SK-N-SH (cell line): ENCODE data around the gene IRGC. TPM values are rescaled to one million over a fixed set of nuclear protein-coding genes. Genes with fewer than 3 reads are reported as not detected.

Experiments used
- CTCF ChIA-PET: fragments of 300-600, 350-600 bp; formaldehyde crosslinking; extraction: SDS; loops from one replicate; lab custom pipeline; 2021; lab: Yijun Ruan, JAX
- POLR2A ChIA-PET: fragments of 350-600 bp; sonication (Branson Sonifier 250); formaldehyde crosslinking; extraction: SDS; loops from one replicate; lab custom pipeline; 2020; ENCODE audit warnings: antibody characterized with exemption, inconsistent platforms; lab: Yijun Ruan, JAX
- DNase-seq: peaks from one replicate; pipeline ENCODE4 v3.0.0; 2012
- H2AFZ ChIP-seq: fragments of 200-600 bp; sonication (generic); 2 replicates; pipeline ENCODE4 v1.8.1; 2016; ENCODE audit warnings: antibody characterized with exemption, mild to moderate bottlenecking, low read depth
- H3F3A ChIP-seq: fragments of 200-600 bp; sonication (generic); replicated peaks from 2 replicates; pipeline ENCODE3; 2016; ENCODE audit warnings: antibody characterized with exemption, mild to moderate bottlenecking; ENCODE audit not compliant: insufficient read depth
- H3K27ac ChIP-seq, 2 experiments: fragments of 200-500 bp in 1 of 2; fragments of 200-600 bp in 1 of 2; sonication (Bioruptor generic) in 1 of 2; sonication (generic), shearing (Covaris generic) in 1 of 2; 2 replicates each; pipeline versions ENCODE4 v1.5.1 to v1.6.1; 2014 to 2016; ENCODE audit warnings: low read depth in 2 of 2, inconsistent platforms in 1 of 2, low read length in 1 of 2, mild to moderate bottlenecking in 1 of 2, mixed read lengths in 1 of 2
- H3K27me3 ChIP-seq: fragments of 200-600 bp; sonication (generic), shearing (Covaris generic); 2 replicates; pipeline ENCODE4 v1.6.1; 2016; ENCODE audit warnings: mixed run types; ENCODE audit not compliant: insufficient read depth
- H3K36me3 ChIP-seq, 2 experiments: fragments of 200-500 bp in 1 of 2; fragments of 200-600 bp in 1 of 2; sonication (Bioruptor generic) in 1 of 2; sonication (generic) in 1 of 2; replicated peaks in 1 of 2; 2 replicates each; pipeline versions ENCODE3 to v1.5.1; 2014 to 2016; ENCODE audit warnings: low read length in 1 of 2, mild to moderate bottlenecking in 1 of 2; ENCODE audit not compliant: insufficient read depth in 2 of 2, control insufficient read depth in 1 of 2
- H3K4me1 ChIP-seq, 2 experiments: fragments of 200-500 bp in 1 of 2; fragments of 200-600 bp in 1 of 2; sonication (Bioruptor generic) in 1 of 2; sonication (generic), shearing (Covaris generic) in 1 of 2; 2 replicates each; pipeline versions ENCODE4 v1.5.1 to v1.6.1; 2014 to 2016; ENCODE audit warnings: low read depth in 1 of 2, low read length in 1 of 2, mixed run types in 1 of 2; ENCODE audit not compliant: insufficient read depth in 2 of 2, control insufficient read depth in 1 of 2
- H3K4me2 ChIP-seq: fragments of 200-600 bp; sonication (generic), shearing (Covaris generic); 2 replicates; pipeline ENCODE4 v1.6.1; 2017; ENCODE audit warnings: mixed run types
- H3K4me3 ChIP-seq, 2 experiments: fragments of 200-500 bp in 1 of 2; fragments of 200-600 bp in 1 of 2; sonication (Bioruptor generic) in 1 of 2; sonication (generic), shearing (Covaris generic) in 1 of 2; 2 replicates each; pipeline versions ENCODE4 v1.5.1 to v1.8.1; 2014 to 2016; ENCODE audit warnings: low read depth in 2 of 2, inconsistent platforms in 1 of 2, low read length in 1 of 2, mild to moderate bottlenecking in 1 of 2, mixed read lengths in 1 of 2, moderate library complexity in 1 of 2
- H3K79me2 ChIP-seq: fragments of 200-600 bp; sonication (generic); 2 replicates; pipeline ENCODE4 v1.8.1; 2017; ENCODE audit warnings: mild to moderate bottlenecking; ENCODE audit not compliant: insufficient read depth
- H3K9ac ChIP-seq: fragments of 200-600 bp; sonication (generic); 2 replicates; pipeline ENCODE4 v1.6.1; 2017; ENCODE audit warnings: mixed run types
- H3K9me2 ChIP-seq: fragments of 200-600 bp; sonication (generic); 2 replicates; pipeline ENCODE4 v1.6.1; 2017; ENCODE audit warnings: mixed run types
- H3K9me3 ChIP-seq: fragments of 200-600 bp; sonication (generic); 2 replicates; pipeline ENCODE4 v1.6.1; 2017; ENCODE audit warnings: mixed run types, mild to moderate bottlenecking, moderate library complexity
- H4K20me1 ChIP-seq: fragments of 200-600 bp; sonication (generic); 2 replicates; pipeline ENCODE4 v1.6.1; 2017; ENCODE audit warnings: mild to moderate bottlenecking, mixed run types; ENCODE audit not compliant: insufficient read depth
- CHD2 ChIP-seq: fragments of 150-350 bp; IDR thresholded peaks from 2 replicates; pipeline ENCODE4 v1.6.1; 2018; ENCODE audit warnings: low read length; ENCODE audit not compliant: partially characterized antibody
- EP300 ChIP-seq, 2 experiments: IDR thresholded peaks; 2 replicates each; pipeline versions ENCODE4 v1.4.0 to v1.6.1; 2012; ENCODE audit warnings: borderline replicate concordance in 1 of 2, low read depth in 1 of 2, low read length in 1 of 2
- FOXJ3 ChIP-seq: sonication (generic); formaldehyde crosslinking; IDR thresholded peaks from 2 replicates; pipeline ENCODE4 v1.5.1; 2020; ENCODE audit warnings: mild to moderate bottlenecking, missing genetic modification reagents
- FOXM1 ChIP-seq: IDR thresholded peaks from 2 replicates; pipeline ENCODE4 v1.4.0; 2012; ENCODE audit warnings: low read depth, mild to moderate bottlenecking
- GATA2 ChIP-seq: sonication (generic); formaldehyde crosslinking; IDR thresholded peaks from 2 replicates; pipeline ENCODE4 v1.5.0; 2020; ENCODE audit warnings: mild to moderate bottlenecking, missing genetic modification reagents
- MEF2A ChIP-seq: IDR thresholded peaks from 2 replicates; pipeline ENCODE4 v1.4.0; 2012; ENCODE audit warnings: low read depth, borderline replicate concordance
- MXI1 ChIP-seq: IDR thresholded peaks from 2 replicates; pipeline ENCODE4 v1.6.1; 2012; ENCODE audit warnings: mild to moderate bottlenecking, low read depth, low read length, improper control_type of control experiment
- NFIC ChIP-seq: IDR thresholded peaks from 2 replicates; pipeline ENCODE4 v1.4.0; 2012; ENCODE audit warnings: borderline replicate concordance
- PBX3 ChIP-seq: IDR thresholded peaks from 2 replicates; pipeline ENCODE4; 2012
- POLR2AphosphoS5 ChIP-seq: IDR thresholded peaks from 2 replicates; pipeline ENCODE4 v1.6.1; 2012; ENCODE audit warnings: low read depth, low read length
- RCOR1 ChIP-seq: fragments of 150-350 bp; IDR thresholded peaks from 2 replicates; pipeline ENCODE4 v1.6.1; 2017; ENCODE audit warnings: antibody characterized with exemption, low read length
- SIN3A ChIP-seq: IDR thresholded peaks from 2 replicates; pipeline ENCODE4 v1.6.1; 2012; ENCODE audit warnings: low read depth, mild to moderate bottlenecking, low read length, moderate library complexity, borderline replicate concordance
- SMC3 ChIP-seq: IDR thresholded peaks from 2 replicates; pipeline ENCODE4 v1.6.1; 2012; ENCODE audit warnings: low read depth, low read length, improper control_type of control experiment
- TEAD4 ChIP-seq: IDR thresholded peaks from 2 replicates; pipeline ENCODE4 v1.4.0; 2012; ENCODE audit warnings: mild to moderate bottlenecking, borderline replicate concordance; ENCODE audit not compliant: insufficient read depth
- USF1 ChIP-seq: IDR thresholded peaks from 2 replicates; pipeline ENCODE4 v1.4.0; 2012; ENCODE audit warnings: low read depth, borderline replicate concordance
- YY1 ChIP-seq: IDR thresholded peaks from 2 replicates; pipeline ENCODE4 v1.4.0; 2012; ENCODE audit warnings: low read depth, mild to moderate bottlenecking
- ZBTB33 ChIP-seq: IDR thresholded peaks from 2 replicates; pipeline ENCODE4 v1.4.0; 2012; ENCODE audit warnings: low read depth, borderline replicate concordance
- WGBS: methylation state at CpG from one replicate; pipeline ENCODE4 v1.1.6; 2017; ENCODE audit warnings: low lambda C conversion rate; 5-methylcytosine and 5-hydroxymethylcytosine counted together
- polyA plus RNA-seq, 3 experiments: library from polyadenylated mRNA; depleted of rRNA; stranded (reverse); fragments of >200 nt; gene quantifications; 2 replicates each; pipeline ENCODE4 v1.2.3, GENCODE V29; 2012

IRGC gene
- polyA plus RNA-seq, 1 of the 3 experiments (the other 2 are of a cell fraction): not detected

- no peak overlapping the region for H3K27ac ChIP-seq
- WGBS: 77% methylated on average over 5 of the region's 7 CpGs
- no peaks in the 10 kb centered on the region for H3K79me2 ChIP-seq
- TF ChIP-seq TEAD4: no peak
- TF ChIP-seq CHD2: no peak
- TF ChIP-seq SMC3: no peak
- no peak for TF ChIP-seq FOXM1
- TF ChIP-seq POLR2AphosphoS5: no peak
- no peak for TF ChIP-seq PBX3
- TF ChIP-seq USF1: no peak
- TF ChIP-seq NFIC: no peak
- no peak for TF ChIP-seq ZBTB33
- TF ChIP-seq MEF2A: no peak
- no peak for TF ChIP-seq MXI1
- no peak for TF ChIP-seq YY1
- no peak for TF ChIP-seq FOXJ3 (CRISPR knock-in tag)
- no peak for TF ChIP-seq SIN3A
- no peak for TF ChIP-seq EP300 (IDR thresholded peaks at IDR 0.05; ENCODE audit: borderline replicate concordance in 1 of 2, low read depth in 1 of 2, low read length in 1 of 2)
- TF ChIP-seq GATA2: no peak
- no peak for TF ChIP-seq RCOR1
- H3K36me3 ChIP-seq: no peaks in the 10 kb centered on the region
- H3K9me3 ChIP-seq: 0 out of 2 replicates have a peak, but pooled peaks cover 4% of the 10 kb centered on the region
- H3K27me3 ChIP-seq: no peaks in the 10 kb centered on the region
- ChIA-PET POLR2A (interaction anchor here (0.7 kb wide), 1 partner anchor 9 kb away, joined by 3 read pairs; no protein-coding TSS in a partner anchor), CTCF (interaction anchor here (1.2 to 1.3 kb wide), 2 partner anchors 41 to 62 kb away, joined by 3 to 5 read pairs; no protein-coding TSS in a partner anchor)
- no peaks in the 10 kb centered on the region for H4K20me1 ChIP-seq
- no peak overlapping the region for H3K9ac ChIP-seq
- peaks cover 0 to 22% of the 10 kb centered on the region in 2 experiments; a peak in 3 of 4 replicates for H3K4me1 ChIP-seq
- no peak overlapping the region for H2AFZ ChIP-seq
- no peak overlapping the region for H3K4me3 ChIP-seq
- H3K9me2 ChIP-seq: no peaks in the 10 kb centered on the region
- H3K4me2 ChIP-seq: no peak overlapping the region
- peaks cover 22% of the 10 kb centered on the region for H3F3A ChIP-seq
- DNase-seq: no peak
Observed at GRCh38 chr19:43704002-43704705, 11.7 kb upstream of the IRGC start.
